ENCODE measurements around the gene KCNA10. TPM values are rescaled to one million over a fixed set of nuclear protein-coding genes. Genes with fewer than 3 reads are reported as not detected.

KCNA10 gene
- total RNA-seq, 1 experiment from 2014 or later: not detected

DNA sequence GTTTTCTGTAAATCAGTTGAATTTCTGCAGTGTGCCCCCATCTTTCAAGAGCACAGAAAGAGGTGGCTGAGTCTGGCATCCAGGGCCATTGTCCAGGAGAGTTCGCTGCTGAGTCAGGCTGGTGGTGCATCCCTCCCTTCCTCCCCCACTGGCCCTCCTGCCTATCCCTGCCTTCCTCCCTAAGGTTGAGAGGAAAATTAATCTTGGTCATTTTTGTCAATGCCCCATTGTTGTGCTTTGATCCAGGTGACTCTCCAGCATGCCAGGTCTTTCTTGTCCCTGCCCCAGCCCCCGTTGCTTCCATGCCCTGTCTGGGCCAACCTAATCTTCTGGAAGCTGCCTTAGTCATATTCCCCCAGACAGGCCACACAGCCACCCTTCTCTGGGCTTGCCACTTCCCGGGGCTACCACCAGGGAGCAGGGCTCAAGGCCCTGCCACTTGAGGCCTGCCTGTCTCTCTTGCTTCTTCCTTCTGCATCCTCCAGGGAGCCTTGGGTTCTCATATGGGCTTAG is 41.5 kb downstream of the KCNA10 start:
- Histone ChIP-seq H3K4me2 (ENCODE audit: insufficient read depth, insufficient read length, low read length) (no peak overlapping the region), H3K9me3 (ENCODE audit: control insufficient read depth, low read depth, low read length) (no peaks in the 10 kb centered on the region), H4K20me1 (ENCODE audit: control insufficient read depth, insufficient read depth, insufficient read length) (no peaks in the 10 kb centered on the region), H3T11ph (ENCODE audit: low read length) (no peak overlapping the region), H3K27me3 (ENCODE audit: insufficient read depth, low read length) (no peaks in the 10 kb centered on the region), H3K79me1 (ENCODE audit: insufficient read depth, low read depth, low read length, poor library complexity, severe bottlenecking) (no peaks in the 10 kb centered on the region), H4K8ac (replicated peaks; ENCODE audit: insufficient read length, low read depth, low read length) (no peak overlapping the region), H3K23ac (ENCODE audit: insufficient read length, low read depth, low read length) (no peak overlapping the region), H3K4me1 (ENCODE audit: insufficient read depth, low read length) (no peaks in the 10 kb centered on the region), H3K18ac (ENCODE audit: insufficient read length, low read depth, low read length) (no peak overlapping the region), H3K79me2 (ENCODE audit: insufficient read depth, low read length) (no peaks in the 10 kb centered on the region), H3K4ac (ENCODE audit: low read depth, low read length) (no peak overlapping the region), H3K23me2 (ENCODE audit: insufficient read length, low read depth, low read length, poor library complexity, severe bottlenecking) (no peaks in the 10 kb centered on the region), H3K27ac (ENCODE audit: insufficient read length, low read depth, low read length) (no peak overlapping the region), H4K91ac (ENCODE audit: insufficient read length, low read depth, low read length) (no peak overlapping the region), H4K5ac (ENCODE audit: insufficient read length, low read depth, low read length) (no peak overlapping the region), H3K14ac (ENCODE audit: insufficient read depth, low read length) (no peak overlapping the region), H2BK20ac (ENCODE audit: low read depth, low read length, poor library complexity, severe bottlenecking) (no peak overlapping the region), H2AFZ (ENCODE audit: low read length) (no peak overlapping the region), H2BK5ac (ENCODE audit: insufficient read length, low read length) (no peak overlapping the region), H2BK12ac (ENCODE audit: insufficient read length, low read depth, low read length) (no peak overlapping the region), H2AK5ac (ENCODE audit: insufficient read length, low read length) (no peak overlapping the region), H2BK120ac (ENCODE audit: low read depth, low read length, poor library complexity, severe bottlenecking) (no peak overlapping the region), H2BK15ac (ENCODE audit: low read depth, low read length) (no peak overlapping the region), H3K9ac (ENCODE audit: extremely low read depth, insufficient read length, low read length) (no peak overlapping the region), H3K56ac (ENCODE audit: insufficient read length, low read depth, low read length) (no peak overlapping the region)
- Mint-ChIP-seq H3K4me3 (no peak overlapping the region), H3K27me3 (ENCODE audit: low read depth) (no peaks in the 10 kb centered on the region), H3K27ac (0 out of 7 replicates have a peak overlapping the region, but pooled peaks of 1 of the 3 experiments have one; percentile 15), H3K9me3 (no peaks in the 10 kb centered on the region), H3K36me3 (ENCODE audit: insufficient read depth in 1 of 3, low read depth in 3 of 3) (no peaks in the 10 kb centered on the region), H3K4me1 (peaks cover 31 to 37% of the 10 kb centered on the region in 2 experiments)
- DNase-seq: peak; percentile 75
- TF ChIP-seq, protein P1, sequence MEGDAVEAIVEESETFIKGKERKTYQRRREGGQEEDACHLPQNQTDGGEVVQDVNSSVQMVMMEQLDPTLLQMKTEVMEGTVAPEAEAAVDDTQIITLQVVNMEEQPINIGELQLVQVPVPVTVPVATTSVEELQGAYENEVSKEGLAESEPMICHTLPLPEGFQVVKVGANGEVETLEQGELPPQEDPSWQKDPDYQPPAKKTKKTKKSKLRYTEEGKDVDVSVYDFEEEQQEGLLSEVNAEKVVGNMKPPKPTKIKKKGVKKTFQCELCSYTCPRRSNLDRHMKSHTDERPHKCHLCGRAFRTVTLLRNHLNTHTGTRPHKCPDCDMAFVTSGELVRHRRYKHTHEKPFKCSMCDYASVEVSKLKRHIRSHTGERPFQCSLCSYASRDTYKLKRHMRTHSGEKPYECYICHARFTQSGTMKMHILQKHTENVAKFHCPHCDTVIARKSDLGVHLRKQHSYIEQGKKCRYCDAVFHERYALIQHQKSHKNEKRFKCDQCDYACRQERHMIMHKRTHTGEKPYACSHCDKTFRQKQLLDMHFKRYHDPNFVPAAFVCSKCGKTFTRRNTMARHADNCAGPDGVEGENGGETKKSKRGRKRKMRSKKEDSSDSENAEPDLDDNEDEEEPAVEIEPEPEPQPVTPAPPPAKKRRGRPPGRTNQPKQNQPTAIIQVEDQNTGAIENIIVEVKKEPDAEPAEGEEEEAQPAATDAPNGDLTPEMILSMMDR (conservative IDR thresholded peaks at IDR 0.05): peak; percentile 67; the same call in 2 of the 3 replicates
- WGBS (ENCODE audit: extremely low coverage, insufficient read length, low lambda C conversion rate): no CpG with 5 or more reads among the region's 3 CpGs

All from H9 (cell line).